WTC11 (cell line): ENCODE results near the gene TMEM108.

ENCODE experiments used
- FOXJ3 ChIP-seq: sonication (generic); formaldehyde crosslinking; IDR thresholded peaks from 2 replicates; pipeline ENCODE4 v1.9.0; 2021; ENCODE audit warnings: missing genetic modification reagents, mild to moderate bottlenecking, borderline replicate concordance
- JUN ChIP-seq: sonication (generic); formaldehyde crosslinking; IDR thresholded peaks from 2 replicates; pipeline ENCODE4 v1.8.0; 2023; ENCODE audit warnings: mild to moderate bottlenecking, missing genetic modification reagents
- MAX ChIP-seq: sonication (generic); formaldehyde crosslinking; IDR thresholded peaks from 2 replicates; pipeline ENCODE4 v1.8.0; 2022; ENCODE audit warnings: mild to moderate bottlenecking, missing genetic modification reagents
- TEAD4 ChIP-seq: sonication (generic); formaldehyde crosslinking; IDR thresholded peaks from 2 replicates; pipeline ENCODE4 v1.8.0; 2022; ENCODE audit warnings: mild to moderate bottlenecking, missing genetic modification reagents
- ZNF232 ChIP-seq: sonication (generic); formaldehyde crosslinking; IDR thresholded peaks from 2 replicates; pipeline ENCODE4 v1.8.0; 2022; ENCODE audit warnings: mild to moderate bottlenecking, missing genetic modification reagents
- TF ChIP-seq, protein P1 (sequence below): fragments of 200-600 bp; IDR thresholded peaks from 2 replicates; pipeline ENCODE4 v1.8.0; 2022; ENCODE audit warnings: antibody characterized with exemption
- TF ChIP-seq, protein P2 (sequence below): sonication (generic); formaldehyde crosslinking; IDR thresholded peaks from 2 replicates; pipeline ENCODE4 v1.8.1; 2022; ENCODE audit warnings: mild to moderate bottlenecking, missing genetic modification reagents, moderate library complexity, borderline replicate concordance

GRCh38 chr3:133042778-133043177 lies 4.6 kb downstream of the TMEM108 start:
- TF ChIP-seq JUN (CRISPR knock-in tag) (no peak), ZNF232 (CRISPR knock-in tag) (no peak), MAX (CRISPR knock-in tag) (no peak), TEAD4 (CRISPR knock-in tag) (no peak), FOXJ3 (CRISPR knock-in tag) (no peak)
- TF ChIP-seq, protein P1, sequence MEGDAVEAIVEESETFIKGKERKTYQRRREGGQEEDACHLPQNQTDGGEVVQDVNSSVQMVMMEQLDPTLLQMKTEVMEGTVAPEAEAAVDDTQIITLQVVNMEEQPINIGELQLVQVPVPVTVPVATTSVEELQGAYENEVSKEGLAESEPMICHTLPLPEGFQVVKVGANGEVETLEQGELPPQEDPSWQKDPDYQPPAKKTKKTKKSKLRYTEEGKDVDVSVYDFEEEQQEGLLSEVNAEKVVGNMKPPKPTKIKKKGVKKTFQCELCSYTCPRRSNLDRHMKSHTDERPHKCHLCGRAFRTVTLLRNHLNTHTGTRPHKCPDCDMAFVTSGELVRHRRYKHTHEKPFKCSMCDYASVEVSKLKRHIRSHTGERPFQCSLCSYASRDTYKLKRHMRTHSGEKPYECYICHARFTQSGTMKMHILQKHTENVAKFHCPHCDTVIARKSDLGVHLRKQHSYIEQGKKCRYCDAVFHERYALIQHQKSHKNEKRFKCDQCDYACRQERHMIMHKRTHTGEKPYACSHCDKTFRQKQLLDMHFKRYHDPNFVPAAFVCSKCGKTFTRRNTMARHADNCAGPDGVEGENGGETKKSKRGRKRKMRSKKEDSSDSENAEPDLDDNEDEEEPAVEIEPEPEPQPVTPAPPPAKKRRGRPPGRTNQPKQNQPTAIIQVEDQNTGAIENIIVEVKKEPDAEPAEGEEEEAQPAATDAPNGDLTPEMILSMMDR: no peak
- TF ChIP-seq, protein P2, sequence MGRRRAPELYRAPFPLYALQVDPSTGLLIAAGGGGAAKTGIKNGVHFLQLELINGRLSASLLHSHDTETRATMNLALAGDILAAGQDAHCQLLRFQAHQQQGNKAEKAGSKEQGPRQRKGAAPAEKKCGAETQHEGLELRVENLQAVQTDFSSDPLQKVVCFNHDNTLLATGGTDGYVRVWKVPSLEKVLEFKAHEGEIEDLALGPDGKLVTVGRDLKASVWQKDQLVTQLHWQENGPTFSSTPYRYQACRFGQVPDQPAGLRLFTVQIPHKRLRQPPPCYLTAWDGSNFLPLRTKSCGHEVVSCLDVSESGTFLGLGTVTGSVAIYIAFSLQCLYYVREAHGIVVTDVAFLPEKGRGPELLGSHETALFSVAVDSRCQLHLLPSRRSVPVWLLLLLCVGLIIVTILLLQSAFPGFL: no peak
